ENCODE measurements around the gene NANP. TPM values are rescaled to one million over a fixed set of nuclear protein-coding genes. Genes with fewer than 3 reads are reported as not detected.

The NANP gene
- total RNA-seq, 1 donor from 2014 or later, result 3.7 TPM

- H3K27me3 ChIP-seq, result no peaks in the 10 kb centered on the region
- H3K4me3 ChIP-seq, result peak overlapping the region; percentile 74 to 88
- intact Hi-C loops (cut with DNase I), result no loop called here
- peak overlapping the region; percentile 86 for H3K27ac ChIP-seq
- TF ChIP-seq POLR2AphosphoS5 (IDR thresholded peaks at IDR 0.05; ENCODE audit: insufficient read depth in 1 of 2, low read depth in 1 of 2), result no peak
- no peak for TF ChIP-seq POLR2A (IDR thresholded peaks at IDR 0.05)
- TF ChIP-seq, protein P1, sequence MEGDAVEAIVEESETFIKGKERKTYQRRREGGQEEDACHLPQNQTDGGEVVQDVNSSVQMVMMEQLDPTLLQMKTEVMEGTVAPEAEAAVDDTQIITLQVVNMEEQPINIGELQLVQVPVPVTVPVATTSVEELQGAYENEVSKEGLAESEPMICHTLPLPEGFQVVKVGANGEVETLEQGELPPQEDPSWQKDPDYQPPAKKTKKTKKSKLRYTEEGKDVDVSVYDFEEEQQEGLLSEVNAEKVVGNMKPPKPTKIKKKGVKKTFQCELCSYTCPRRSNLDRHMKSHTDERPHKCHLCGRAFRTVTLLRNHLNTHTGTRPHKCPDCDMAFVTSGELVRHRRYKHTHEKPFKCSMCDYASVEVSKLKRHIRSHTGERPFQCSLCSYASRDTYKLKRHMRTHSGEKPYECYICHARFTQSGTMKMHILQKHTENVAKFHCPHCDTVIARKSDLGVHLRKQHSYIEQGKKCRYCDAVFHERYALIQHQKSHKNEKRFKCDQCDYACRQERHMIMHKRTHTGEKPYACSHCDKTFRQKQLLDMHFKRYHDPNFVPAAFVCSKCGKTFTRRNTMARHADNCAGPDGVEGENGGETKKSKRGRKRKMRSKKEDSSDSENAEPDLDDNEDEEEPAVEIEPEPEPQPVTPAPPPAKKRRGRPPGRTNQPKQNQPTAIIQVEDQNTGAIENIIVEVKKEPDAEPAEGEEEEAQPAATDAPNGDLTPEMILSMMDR (IDR thresholded peaks at IDR 0.05), result no peak
- H3K36me3 ChIP-seq, result no peaks in the 10 kb centered on the region
- H3K9me3 ChIP-seq, result no peaks in the 10 kb centered on the region
- H3K4me1 ChIP-seq, result peaks cover 9% of the 10 kb centered on the region
- DNase-seq (ENCODE audit: extremely low spot score in 2 of 2), result no peak
These were observed 534 bp downstream of the NANP start for GRCh38 chr20:25623225-25623735.

GRCh38 chr20:25622450-25623224, 1.2 kb downstream of the NANP start:
- Histone ChIP-seq H3K9me3 (no peaks in the 10 kb centered on the region), H3K27me3 (no peaks in the 10 kb centered on the region), H3K36me3 (no peaks in the 10 kb centered on the region), H3K4me1 (peaks cover 9% of the 10 kb centered on the region), H3K4me3 (peak overlapping the region; percentile 74 to 88), H3K27ac (peak overlapping the region; percentile 86)
- TF ChIP-seq, protein P1 (IDR thresholded peaks at IDR 0.05), result no peak
- intact Hi-C loops (cut with DNase I), result no loop called here
- no peak for DNase-seq (ENCODE audit: extremely low spot score in 2 of 2)

GRCh38 chr20:25622049-25622448, 1.8 kb downstream of the NANP start:
- TF ChIP-seq POLR2AphosphoS5 (IDR thresholded peaks at IDR 0.05; ENCODE audit: insufficient read depth in 1 of 2, low read depth in 1 of 2), result no peak
- no peak for TF ChIP-seq POLR2A (IDR thresholded peaks at IDR 0.05)
- TF ChIP-seq, protein P1 (IDR thresholded peaks at IDR 0.05), result no peak
- DNase-seq (ENCODE audit: extremely low spot score in 2 of 2), result no peak
- Histone ChIP-seq H3K36me3 (no peaks in the 10 kb centered on the region), H3K27me3 (no peaks in the 10 kb centered on the region), H3K9me3 (no peaks in the 10 kb centered on the region), H3K4me1 (peaks cover 9% of the 10 kb centered on the region), H3K27ac (no peak overlapping the region), H3K4me3 (no peak overlapping the region)
- intact Hi-C loops (cut with DNase I), result no loop called here

GRCh38 chr20:25619514-25619913, 4.3 kb downstream of the NANP start:
- H3K27ac ChIP-seq, result no peak overlapping the region
- TF ChIP-seq POLR2AphosphoS5 (IDR thresholded peaks at IDR 0.05; ENCODE audit: insufficient read depth in 1 of 2, low read depth in 1 of 2), result no peak
- TF ChIP-seq POLR2A (IDR thresholded peaks at IDR 0.05), result no peak
- TF ChIP-seq, protein P1 (IDR thresholded peaks at IDR 0.05), result no peak
- intact Hi-C loops (cut with DNase I), result no loop called here

DNA sequence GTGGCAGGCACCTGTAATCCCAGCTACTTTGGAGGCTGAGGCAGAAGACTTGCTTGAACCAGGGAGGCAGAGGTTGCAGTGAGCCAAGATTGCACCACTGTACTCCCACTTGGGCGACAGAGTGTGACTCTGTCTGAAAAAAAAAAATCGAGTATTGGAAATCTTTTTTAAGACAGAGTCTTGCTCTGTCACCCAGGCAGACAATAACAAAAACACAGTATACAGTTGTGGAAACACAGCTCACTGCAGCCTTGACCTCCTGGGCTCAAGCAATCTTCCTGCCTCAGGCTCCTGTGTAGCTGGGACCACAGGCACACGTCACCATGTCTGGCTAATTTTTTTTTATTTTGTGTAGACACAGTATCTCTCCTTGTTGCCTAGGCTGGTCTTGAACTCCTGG, 15.0 kb downstream of the NANP start:
- intact Hi-C loops (cut with DNase I), result no loop called here
- H3K4me3 ChIP-seq, result no peak overlapping the region
- H3K9me3 ChIP-seq, result no peaks in the 10 kb centered on the region
- no peaks in the 10 kb centered on the region for H3K4me1 ChIP-seq
- no peak for TF ChIP-seq POLR2AphosphoS5 (IDR thresholded peaks at IDR 0.05; ENCODE audit: insufficient read depth in 1 of 2, low read depth in 1 of 2)
- DNase-seq (ENCODE audit: extremely low spot score in 2 of 2), result no peak
- H3K27ac ChIP-seq, result no peak overlapping the region
- no peaks in the 10 kb centered on the region for H3K27me3 ChIP-seq
- H3K36me3 ChIP-seq, result peaks cover 0 to 4% of the 10 kb centered on the region in 2 donors

More at GRCh38 chr20:25619514-25619913, 4.3 kb downstream of the NANP start:
- H3K36me3 ChIP-seq, result peaks cover 0 to 14% of the 10 kb centered on the region in 2 donors
- no peaks in the 10 kb centered on the region for H3K9me3 ChIP-seq
- no peak for DNase-seq (ENCODE audit: extremely low spot score in 2 of 2)
- peaks cover 3% of the 10 kb centered on the region for H3K4me1 ChIP-seq
- no peak overlapping the region for H3K4me3 ChIP-seq
- no peaks in the 10 kb centered on the region for H3K27me3 ChIP-seq
